Epithelial cell of esophagus (primary cell): ENCODE data around the gene PLA2G4A.

Experiments
- DNase-seq: peaks from one replicate; pipeline ENCODE4 v3.0.0; 2010; ENCODE audit warnings: low read depth
- H3K4me3 ChIP-seq: 2 replicates; pipeline ENCODE4 v1.5.1; 2011; ENCODE audit warnings: mild to moderate bottlenecking, low read length, control low read depth
- TF ChIP-seq, protein P1 (sequence below): IDR thresholded peaks from 2 replicates; pipeline ENCODE4 v1.5.1; 2011; ENCODE audit warnings: low read depth, mild to moderate bottlenecking, low read length, control low read depth, inconsistent platforms; ENCODE audit not compliant: insufficient read depth; ENCODE audit errors: missing control alignments

Gene PLA2G4A

DNA sequence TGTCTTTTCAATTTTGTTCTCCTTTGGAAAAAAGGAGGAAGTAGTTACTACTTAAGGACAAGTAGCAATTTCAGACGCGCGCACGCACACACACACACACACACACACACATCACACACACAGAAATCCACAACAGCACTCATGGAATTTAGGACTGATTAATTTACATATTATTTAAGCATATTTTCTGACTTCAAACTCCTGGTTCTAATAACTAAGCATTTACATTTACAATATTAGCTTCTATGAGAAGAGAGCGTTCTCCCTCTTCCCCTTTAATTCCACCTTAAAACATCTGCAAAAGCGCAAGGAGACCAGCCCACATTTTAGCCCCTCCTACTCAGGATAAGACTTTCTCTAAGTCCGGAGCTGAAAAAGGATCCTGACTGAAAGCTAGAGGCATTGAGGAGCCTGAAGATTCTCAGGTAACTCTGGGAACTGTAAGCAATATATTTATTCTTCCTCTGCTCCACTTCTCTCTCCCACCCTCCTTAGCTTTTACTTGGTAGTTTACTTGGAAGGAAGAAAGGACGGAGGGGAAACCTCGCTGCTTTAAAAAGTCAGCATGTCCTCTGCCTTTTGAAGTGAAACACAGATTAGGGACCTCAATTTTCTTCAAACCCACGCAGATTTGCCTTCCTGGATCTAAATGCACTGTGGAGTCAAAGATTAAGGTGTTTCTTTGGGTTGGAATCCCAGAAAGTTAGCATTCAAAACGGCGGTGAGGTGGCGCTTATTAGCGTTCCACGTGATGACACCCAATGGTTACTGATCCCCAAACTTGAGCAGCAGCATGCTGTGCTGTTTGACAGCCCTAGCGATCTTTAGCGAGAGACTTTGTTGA, at the start of gene PLA2G4A:
Gene PLA2G4A (plus strand): TSS at position 339 of the 844 bp plus-strand sequence. CDS start 25,406 bp downstream, outside the sequence.
- peak; percentile 84 for DNase-seq
- H3K4me3 ChIP-seq = peak within 1 kb of the TSS; percentile 70
- TF ChIP-seq, protein P1, sequence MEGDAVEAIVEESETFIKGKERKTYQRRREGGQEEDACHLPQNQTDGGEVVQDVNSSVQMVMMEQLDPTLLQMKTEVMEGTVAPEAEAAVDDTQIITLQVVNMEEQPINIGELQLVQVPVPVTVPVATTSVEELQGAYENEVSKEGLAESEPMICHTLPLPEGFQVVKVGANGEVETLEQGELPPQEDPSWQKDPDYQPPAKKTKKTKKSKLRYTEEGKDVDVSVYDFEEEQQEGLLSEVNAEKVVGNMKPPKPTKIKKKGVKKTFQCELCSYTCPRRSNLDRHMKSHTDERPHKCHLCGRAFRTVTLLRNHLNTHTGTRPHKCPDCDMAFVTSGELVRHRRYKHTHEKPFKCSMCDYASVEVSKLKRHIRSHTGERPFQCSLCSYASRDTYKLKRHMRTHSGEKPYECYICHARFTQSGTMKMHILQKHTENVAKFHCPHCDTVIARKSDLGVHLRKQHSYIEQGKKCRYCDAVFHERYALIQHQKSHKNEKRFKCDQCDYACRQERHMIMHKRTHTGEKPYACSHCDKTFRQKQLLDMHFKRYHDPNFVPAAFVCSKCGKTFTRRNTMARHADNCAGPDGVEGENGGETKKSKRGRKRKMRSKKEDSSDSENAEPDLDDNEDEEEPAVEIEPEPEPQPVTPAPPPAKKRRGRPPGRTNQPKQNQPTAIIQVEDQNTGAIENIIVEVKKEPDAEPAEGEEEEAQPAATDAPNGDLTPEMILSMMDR = no peak

DNA sequence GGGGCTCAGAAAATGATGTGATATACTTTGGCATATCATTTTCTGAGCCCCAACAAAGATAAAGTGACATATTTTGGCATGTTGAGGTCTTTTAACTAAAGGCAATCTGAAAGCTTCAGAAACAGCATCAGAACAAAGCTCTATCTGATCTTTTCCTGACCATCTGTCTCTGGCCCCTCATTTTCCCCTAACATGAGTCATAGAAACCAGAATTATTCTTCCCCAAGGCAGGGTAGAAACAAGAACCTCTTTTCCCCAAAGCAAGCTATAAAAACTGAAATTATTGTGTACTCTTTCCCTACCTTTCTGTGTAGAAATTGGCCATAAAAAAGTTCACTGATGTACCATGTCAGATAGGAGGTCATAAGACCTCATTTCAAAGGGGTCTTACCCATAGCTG, 48.7 kb upstream of the PLA2G4A start:
- H3K4me3 ChIP-seq = no peak overlapping the region
- DNase-seq = no peak
- TF ChIP-seq, protein P1 = no peak

DNA sequence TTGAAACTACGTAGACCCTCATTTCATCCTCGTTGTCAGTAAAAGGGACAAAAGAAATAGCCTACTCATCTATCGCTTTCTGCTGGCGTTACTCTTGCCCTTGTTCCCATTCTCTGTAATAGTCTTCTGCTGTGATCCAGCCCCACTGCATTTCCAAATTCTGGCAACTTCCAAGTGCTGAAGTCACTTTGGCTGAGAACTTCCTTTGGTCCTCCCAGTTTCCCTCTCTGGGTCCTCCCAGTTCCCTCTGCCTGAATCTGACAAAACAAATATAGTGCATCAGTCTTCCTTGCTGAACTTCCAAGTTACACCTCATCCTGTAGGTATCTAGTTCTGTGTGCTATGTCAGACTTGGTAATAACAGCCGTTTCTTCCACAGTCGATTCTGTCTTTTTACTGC, 47.0 kb upstream of the PLA2G4A start:
- no peak overlapping the region for H3K4me3 ChIP-seq
- TF ChIP-seq, protein P1 = no peak
- no peak for DNase-seq

DNA sequence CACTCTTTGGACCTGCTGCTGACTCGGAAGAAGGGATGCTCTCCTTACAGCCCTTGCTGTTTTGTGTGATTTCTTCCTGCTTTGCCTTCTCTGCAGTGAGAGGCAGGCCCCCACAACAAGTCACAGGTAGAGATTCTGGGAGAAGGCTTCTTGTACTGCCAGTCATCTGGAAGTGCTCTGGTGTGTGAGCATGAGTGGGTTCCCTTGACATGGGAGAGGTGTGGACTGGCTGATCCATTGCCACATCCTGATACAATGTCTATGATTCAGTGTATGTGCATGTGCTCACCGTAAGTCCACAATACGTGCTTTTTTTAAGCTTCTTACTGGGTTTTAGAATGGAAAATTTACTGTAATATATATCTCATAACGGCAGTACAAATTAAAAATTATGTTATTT, 46.0 kb upstream of the PLA2G4A start:
- TF ChIP-seq, protein P1 = no peak
- no peak overlapping the region for H3K4me3 ChIP-seq
- peak; percentile 22 for DNase-seq

DNA sequence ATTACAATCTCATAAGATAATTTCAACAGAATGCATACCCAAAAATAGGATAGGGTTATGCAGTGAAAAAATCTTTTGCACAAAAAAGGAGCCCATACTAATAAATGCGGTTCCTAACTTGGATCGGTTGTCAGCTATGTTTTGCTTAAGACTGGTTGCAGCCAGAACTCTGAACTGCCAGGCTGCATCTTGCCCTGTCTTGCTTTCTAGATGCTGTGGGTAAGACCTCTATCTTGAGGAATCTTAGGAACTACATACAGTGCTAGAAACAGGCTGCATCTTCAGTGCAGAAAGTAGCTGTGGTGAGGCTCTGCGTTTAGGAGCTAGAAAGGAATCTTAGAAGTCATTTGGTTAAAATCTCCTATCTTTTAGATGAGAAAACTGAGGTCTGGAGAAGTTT, 45.6 kb upstream of the PLA2G4A start:
- no peak for DNase-seq
- TF ChIP-seq, protein P1 = no peak
- H3K4me3 ChIP-seq = no peak overlapping the region

DNA sequence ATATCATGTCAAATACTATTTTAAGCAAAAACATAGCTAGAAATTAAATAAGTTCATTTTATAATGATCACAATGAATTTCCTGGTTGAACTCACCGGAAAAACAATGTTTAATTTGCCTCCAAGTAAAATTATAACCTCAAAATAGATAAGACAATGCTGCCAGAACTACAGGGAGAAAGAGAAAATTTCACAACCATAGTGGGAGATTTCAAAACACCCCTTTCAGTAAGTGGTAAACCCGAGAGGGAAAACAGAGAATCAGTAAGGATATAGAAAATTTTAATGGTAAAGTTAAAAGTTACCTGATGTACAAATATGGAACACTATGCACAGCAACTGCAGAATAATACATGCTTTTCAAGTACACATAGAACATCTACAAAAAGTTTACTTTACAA, 43.2 kb upstream of the PLA2G4A start:
- TF ChIP-seq, protein P1 = no peak
- DNase-seq = no peak
- H3K4me3 ChIP-seq = no peak overlapping the region

DNA sequence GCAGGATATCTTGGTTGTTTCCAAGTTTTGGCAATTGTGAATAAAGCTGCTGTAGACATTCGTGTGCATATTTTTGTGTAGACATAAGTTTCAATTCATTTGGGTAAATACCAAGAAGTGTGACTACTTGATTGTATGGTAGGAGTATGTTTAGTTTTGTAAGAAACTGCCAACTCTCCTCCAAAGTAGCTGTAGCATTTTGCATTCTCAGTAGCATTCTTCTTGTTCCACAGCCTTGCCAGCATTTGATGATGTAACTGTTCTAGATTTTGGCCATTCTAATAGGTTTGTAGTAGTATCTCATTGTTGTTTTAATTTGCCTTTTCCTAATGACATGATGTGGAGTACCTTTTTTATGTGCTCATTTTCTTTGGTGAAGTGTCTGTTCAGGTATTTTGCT, 38.6 kb upstream of the PLA2G4A start:
- no peak overlapping the region for H3K4me3 ChIP-seq
- no peak for DNase-seq
- TF ChIP-seq, protein P1 = no peak
